Stomach (tissue), 4 donors: ENCODE data around the gene DOCK2.

Experiments used
- CTCF ChIP-seq, 7 experiments: fragments of 450-650 bp in 4 of 7; fragments of 200-600 bp in 3 of 7; sonication (generic) in 3 of 7; IDR thresholded peaks; one replicate each; pipeline ENCODE4 v1.5.1; 2016 to 2019; ENCODE audit warnings: antibody characterized with exemption in 7 of 7, control low read depth in 2 of 7, mild to moderate bottlenecking in 1 of 7
- EP300 ChIP-seq: sonication (generic); formaldehyde crosslinking; IDR thresholded peaks from one replicate; pipeline ENCODE4 v1.6.1; 2017; ENCODE audit warnings: antibody characterized with exemption
- POLR2A ChIP-seq, 4 donors: fragments of 450-650 bp; IDR thresholded peaks; one replicate each; pipeline ENCODE4 v1.6.1; 2016; ENCODE audit warnings: antibody characterized with exemption in 4 of 4, control low read depth in 2 of 4, mild to moderate bottlenecking in 1 of 4, moderate library complexity in 1 of 4
- POLR2AphosphoS5 ChIP-seq, 3 donors: sonication (generic); formaldehyde crosslinking; IDR thresholded peaks; one replicate each; pipeline ENCODE4 v1.6.1; 2016; ENCODE audit warnings: antibody characterized with exemption in 3 of 3

DNA sequence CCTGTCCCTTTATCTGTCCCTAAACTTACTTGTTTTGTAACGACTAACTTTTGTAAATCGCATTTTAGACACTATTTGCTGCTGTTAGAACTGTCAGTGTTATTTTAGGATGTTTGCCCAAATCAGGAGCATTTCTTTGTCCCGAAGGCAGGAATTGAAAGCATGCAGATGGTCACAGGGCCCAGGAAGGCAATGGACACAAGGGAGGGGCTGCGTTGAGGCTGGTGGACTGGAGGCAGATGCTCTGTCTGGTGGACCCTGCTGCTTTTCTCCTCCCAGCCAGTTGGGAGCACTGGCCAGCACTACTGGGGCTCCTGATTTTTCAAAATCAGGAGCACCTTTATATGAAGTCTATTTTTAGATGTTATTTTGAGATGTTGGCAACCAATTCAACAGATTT lies 31.7 kb downstream of the DOCK2 start:
- TF ChIP-seq CTCF (IDR thresholded peaks at IDR 0.05), result no peak
- TF ChIP-seq POLR2AphosphoS5 (IDR thresholded peaks at IDR 0.05), result no peak
- TF ChIP-seq POLR2A (IDR thresholded peaks at IDR 0.05), result no peak
- no peak for TF ChIP-seq EP300
